Placental epithelial cell (primary cell): ENCODE data around the gene GRIK5. TPM values are rescaled to one million over a fixed set of nuclear protein-coding genes. Genes with fewer than 3 reads are reported as not detected.

Source experiments
- total RNA-seq: library from RNA; depleted of rRNA; stranded (reverse); fragments of >200 nt; gene quantifications from 2 replicates; pipeline ENCODE4 v1.2.3, GENCODE V29; 2012

Gene GRIK5
- 0.11 TPM in 1 of 2 replicates, not detected in the other for total RNA-seq

GRCh38 chr19:42069619-42070351 lies at the start of gene GRIK5:
TSS of gene GRIK5 (minus strand) at chr19:42070206. CDS start at chr19:42065770, 4,436 bp downstream.

GRCh38 chr19:42075616-42076379 lies 5.8 kb upstream of the GRIK5 start, which contains the start of gene ZNF574:
TSS of gene ZNF574 (plus strand) at chr19:42076166. CDS start at chr19:42078607, 2,441 bp downstream.

GRCh38 chr19:41993612-41994483 lies 76.2 kb downstream of the GRIK5 start, which contains the start of gene ATP1A3:
TSS of gene ATP1A3 (minus strand) at chr19:41994230. CDS start at chr19:41994076, 154 bp downstream.

GRCh38 chr19:41959056-41960053 lies 110.7 kb downstream of the GRIK5 start, which contains the start of gene RABAC1:
TSS of gene RABAC1 (minus strand) at chr19:41959321. CDS start at chr19:41959292, 29 bp downstream.

Other genes with a start within 250 kb of the GRIK5 start
- not detected in 2 replicates for gene LYPD4, start 225.5 kb downstream of the GRIK5 start, total RNA-seq
- not detected in 2 replicates for gene DMRTC2, start 225.2 kb downstream of the GRIK5 start, total RNA-seq
- 1,032 and 1,457 TPM in 2 replicates for gene RPS19, start 210.0 kb downstream of the GRIK5 start, total RNA-seq
- gene CD79A, start 192.9 kb downstream of the GRIK5 start, total RNA-seq = 0.87 TPM in 1 of 2 replicates, not detected in the other
- 46.7 and 53.2 TPM in 2 replicates for gene ARHGEF1, start 187.0 kb downstream of the GRIK5 start, total RNA-seq
- gene ERFL, start 141.8 kb downstream of the GRIK5 start, total RNA-seq = 0.11 TPM in 1 of 2 replicates, not detected in the other
- 223 and 238 TPM in 2 replicates for gene RABAC1, start 110.9 kb downstream of the GRIK5 start, total RNA-seq
- gene ATP1A3, start 76.0 kb downstream of the GRIK5 start, total RNA-seq = 0.11 TPM in 1 of 2 replicates, not detected in the other
- 19.2 and 28.1 TPM in 2 replicates for gene ZNF574, start 6.0 kb upstream of the GRIK5 start, total RNA-seq
- gene POU2F2, start 62.2 kb upstream of the GRIK5 start, total RNA-seq = under 0.01 and 0.33 TPM in 2 replicates
- 12.2 and 16.4 TPM in 2 replicates for gene DEDD2, start 147.5 kb upstream of the GRIK5 start, total RNA-seq
- 15.7 and 24.3 TPM in 2 replicates for gene ZNF526, start 150.1 kb upstream of the GRIK5 start, total RNA-seq
- gene GSK3A, start 172.4 kb upstream of the GRIK5 start, total RNA-seq = 17.3 and 26.6 TPM in 2 replicates
- gene ERF, start 184.9 kb upstream of the GRIK5 start, total RNA-seq = 13.4 and 19.2 TPM in 2 replicates
- 26.2 and 27.9 TPM in 2 replicates for gene CIC, start 199.0 kb upstream of the GRIK5 start, total RNA-seq
- 0.98 and 1.2 TPM in 2 replicates for gene PRR19, start 231.9 kb upstream of the GRIK5 start, total RNA-seq
- gene PAFAH1B3, start 232.4 kb upstream of the GRIK5 start, total RNA-seq = 57.3 and 61.4 TPM in 2 replicates
- gene TMEM145, start 243.1 kb upstream of the GRIK5 start, total RNA-seq = not detected in 2 replicates